ENCODE results near the gene SPNS2.

- TF ChIP-seq, protein P1, sequence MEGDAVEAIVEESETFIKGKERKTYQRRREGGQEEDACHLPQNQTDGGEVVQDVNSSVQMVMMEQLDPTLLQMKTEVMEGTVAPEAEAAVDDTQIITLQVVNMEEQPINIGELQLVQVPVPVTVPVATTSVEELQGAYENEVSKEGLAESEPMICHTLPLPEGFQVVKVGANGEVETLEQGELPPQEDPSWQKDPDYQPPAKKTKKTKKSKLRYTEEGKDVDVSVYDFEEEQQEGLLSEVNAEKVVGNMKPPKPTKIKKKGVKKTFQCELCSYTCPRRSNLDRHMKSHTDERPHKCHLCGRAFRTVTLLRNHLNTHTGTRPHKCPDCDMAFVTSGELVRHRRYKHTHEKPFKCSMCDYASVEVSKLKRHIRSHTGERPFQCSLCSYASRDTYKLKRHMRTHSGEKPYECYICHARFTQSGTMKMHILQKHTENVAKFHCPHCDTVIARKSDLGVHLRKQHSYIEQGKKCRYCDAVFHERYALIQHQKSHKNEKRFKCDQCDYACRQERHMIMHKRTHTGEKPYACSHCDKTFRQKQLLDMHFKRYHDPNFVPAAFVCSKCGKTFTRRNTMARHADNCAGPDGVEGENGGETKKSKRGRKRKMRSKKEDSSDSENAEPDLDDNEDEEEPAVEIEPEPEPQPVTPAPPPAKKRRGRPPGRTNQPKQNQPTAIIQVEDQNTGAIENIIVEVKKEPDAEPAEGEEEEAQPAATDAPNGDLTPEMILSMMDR (IDR thresholded peaks at IDR 0.05): no peak
- no peak for TF ChIP-seq EZH2 (IDR thresholded peaks at IDR 0.05; ENCODE audit: borderline replicate concordance, insufficient read depth, low read depth, low read length, poor library complexity, severe bottlenecking)
Observed at GRCh38 chr17:4532860-4533522, 34.3 kb downstream of the SPNS2 start.

Measured in B cell (primary cell).